Measurements from ENCODE around the gene ATXN1. TPM values are rescaled to one million over a fixed set of nuclear protein-coding genes. Genes with fewer than 3 reads are reported as not detected.

The ATXN1 gene
- total and polyA plus RNA-seq, 2 of the 13 experiments (the other 11 are each of a cell fraction or from before 2014, with no cell fraction given): 20.7 to 39.5 TPM

DNA sequence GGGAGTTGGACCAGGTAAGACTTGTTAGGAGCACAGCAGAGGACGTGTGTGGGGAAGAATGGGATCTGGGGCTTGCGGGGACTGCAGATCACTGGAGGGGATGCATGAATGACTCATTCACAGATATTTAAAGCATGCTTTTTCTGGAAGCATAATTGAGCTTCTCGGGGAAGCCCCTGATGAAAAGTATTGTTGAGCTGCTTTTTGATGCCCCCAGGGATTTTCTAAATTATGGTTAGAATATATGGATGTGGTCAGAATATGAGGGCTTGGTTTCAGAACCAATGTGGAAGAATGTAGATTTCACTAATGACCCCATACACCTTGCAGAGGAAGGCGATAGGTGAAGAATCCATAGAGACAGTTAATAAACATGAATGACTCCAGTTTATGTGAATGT, 486.8 kb downstream of the ATXN1 start:
- H3K27me3 ChIP-seq (ENCODE audit: control insufficient read depth in 1 of 2, insufficient read depth in 2 of 2, low read length in 2 of 2): peaks cover 4 to 17% of the 10 kb centered on the region in 2 experiments; a peak in 4 of 5 replicates
- no TSS peak for BruUV-seq (replicated peaks)
- POLR2A ChIA-PET: no interaction called here

More for the DNA sequence above, 486.8 kb downstream of the ATXN1 start:
- H3K27ac ChIP-seq (ENCODE audit: extremely low read length, insufficient read depth, low read length): no peak overlapping the region
- H3K4me3 ChIP-seq (replicated peaks in 1 of 3; ENCODE audit: insufficient read depth in 1 of 3, low read depth in 2 of 3, low read length in 3 of 3): no peak overlapping the region
- WGBS (ENCODE audit: low lambda C conversion rate): 24% methylated on average over 4 of the region's 4 CpGs
- peaks cover 15% of the 10 kb centered on the region for H3K4me1 ChIP-seq (ENCODE audit: insufficient read depth, low read length)
- intact Hi-C loops (cut with micrococcal nuclease; ENCODE audit: unreplicated experiment): no loop called here
- CTCF ChIA-PET (ENCODE audit: low intra/inter-chr PET ratio, low total read pairs): no interaction called here
- TF ChIP-seq, protein P1, sequence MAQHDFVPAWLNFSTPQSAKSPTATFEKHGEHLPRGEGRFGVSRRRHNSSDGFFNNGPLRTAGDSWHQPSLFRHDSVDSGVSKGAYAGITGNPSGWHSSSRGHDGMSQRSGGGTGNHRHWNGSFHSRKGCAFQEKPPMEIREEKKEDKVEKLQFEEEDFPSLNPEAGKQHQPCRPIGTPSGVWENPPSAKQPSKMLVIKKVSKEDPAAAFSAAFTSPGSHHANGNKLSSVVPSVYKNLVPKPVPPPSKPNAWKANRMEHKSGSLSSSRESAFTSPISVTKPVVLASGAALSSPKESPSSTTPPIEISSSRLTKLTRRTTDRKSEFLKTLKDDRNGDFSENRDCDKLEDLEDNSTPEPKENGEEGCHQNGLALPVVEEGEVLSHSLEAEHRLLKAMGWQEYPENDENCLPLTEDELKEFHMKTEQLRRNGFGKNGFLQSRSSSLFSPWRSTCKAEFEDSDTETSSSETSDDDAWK (CRISPR knock-in tag; IDR thresholded peaks at IDR 0.05): no peak
- TF ChIP-seq NAIF1 (CRISPR knock-in tag; IDR thresholded peaks at IDR 0.05; ENCODE audit: borderline replicate concordance) (no peak), MBNL3 (CRISPR knock-in tag; conservative IDR thresholded peaks at IDR 0.05) (no peak), ZNF883 (CRISPR knock-in tag; IDR thresholded peaks at IDR 0.05; ENCODE audit: not compliant biosample characterization) (no peak), NFIB (CRISPR knock-in tag; IDR thresholded peaks at IDR 0.05; ENCODE audit: borderline replicate concordance) (no peak)
- TF ChIP-seq, protein P2, sequence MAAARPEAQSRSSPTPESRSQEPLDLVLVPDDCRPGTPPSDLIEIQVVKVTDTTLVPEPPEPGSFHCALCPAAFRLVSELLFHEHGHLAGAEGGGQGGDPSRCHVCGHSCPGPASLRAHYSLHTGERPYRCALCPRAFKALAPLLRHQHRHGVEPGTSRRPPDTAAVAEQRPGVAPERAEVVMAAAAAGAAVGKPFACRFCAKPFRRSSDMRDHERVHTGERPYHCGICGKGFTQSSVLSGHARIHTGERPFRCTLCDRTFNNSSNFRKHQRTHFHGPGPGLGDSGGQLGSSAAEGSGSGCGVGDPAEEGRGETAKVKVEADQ (CRISPR knock-in tag; IDR thresholded peaks at IDR 0.05; ENCODE audit: borderline replicate concordance): no peak
- TF ChIP-seq, protein P3, sequence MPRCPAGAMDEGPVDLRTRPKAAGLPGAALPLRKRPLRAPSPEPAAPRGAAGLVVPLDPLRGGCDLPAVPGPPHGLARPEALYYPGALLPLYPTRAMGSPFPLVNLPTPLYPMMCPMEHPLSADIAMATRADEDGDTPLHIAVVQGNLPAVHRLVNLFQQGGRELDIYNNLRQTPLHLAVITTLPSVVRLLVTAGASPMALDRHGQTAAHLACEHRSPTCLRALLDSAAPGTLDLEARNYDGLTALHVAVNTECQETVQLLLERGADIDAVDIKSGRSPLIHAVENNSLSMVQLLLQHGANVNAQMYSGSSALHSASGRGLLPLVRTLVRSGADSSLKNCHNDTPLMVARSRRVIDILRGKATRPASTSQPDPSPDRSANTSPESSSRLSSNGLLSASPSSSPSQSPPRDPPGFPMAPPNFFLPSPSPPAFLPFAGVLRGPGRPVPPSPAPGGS (CRISPR knock-in tag; IDR thresholded peaks at IDR 0.05): no peak
- H3K9me3 ChIP-seq (ENCODE audit: low read length): no peaks in the 10 kb centered on the region
- no peak for DNase-seq (ENCODE audit: low spot score)
- H4K20me1 ChIP-seq (ENCODE audit: insufficient read depth, low read length): no peaks in the 10 kb centered on the region
- no peak for ATAC-seq
- no peaks in the 10 kb centered on the region for H3K79me2 ChIP-seq (ENCODE audit: insufficient read depth, low read length)
- no peak overlapping the region for H3K4me2 ChIP-seq (ENCODE audit: low read depth, low read length)
- in situ Hi-C loops (cut with HindIII; ENCODE audit: extremely low pct_ligation_motif_present, low pct_unique_long_range_greater_than_20kb): no loop called here
- H3K9ac ChIP-seq (ENCODE audit: insufficient read depth, low read depth, low read length): no peak overlapping the region
- no peak for FAIRE-seq
- no peaks in the 10 kb centered on the region for H3K36me3 ChIP-seq (replicated peaks in 1 of 2; ENCODE audit: control insufficient read depth in 1 of 2, insufficient read depth in 2 of 2, low read length in 2 of 2)
- H2AFZ ChIP-seq (ENCODE audit: low read length): no peak overlapping the region
